ENCODE results near the gene CEACAM4.

Gene CEACAM4

GRCh38 chr19:41578886-41579285 lies 48.0 kb downstream of the CEACAM4 start:
- DNase-seq (ENCODE audit: insufficient read length) (no peak), FAIRE-seq (no peak)
- no peak for TF ChIP-seq POLR2AphosphoS5 (IDR thresholded peaks at IDR 0.05; ENCODE audit: low read depth, low read length)

GRCh38 chr19:41577833-41578232 lies 49.0 kb downstream of the CEACAM4 start:
- FAIRE-seq (no peak), DNase-seq (ENCODE audit: insufficient read length) (no peak)
- TF ChIP-seq POLR2A (IDR thresholded peaks at IDR 0.05; ENCODE audit: low read depth, low read length): no peak
- no peak for TF ChIP-seq TAF1 (IDR thresholded peaks at IDR 0.05; ENCODE audit: borderline replicate concordance, low read depth, low read length)
- no peak for TF ChIP-seq POLR2AphosphoS5 (IDR thresholded peaks at IDR 0.05; ENCODE audit: low read depth, low read length)

- TF ChIP-seq POLR2AphosphoS5 (IDR thresholded peaks at IDR 0.05; ENCODE audit: low read depth, low read length): no peak
- TF ChIP-seq POLR2A (IDR thresholded peaks at IDR 0.05; ENCODE audit: low read depth, low read length): no peak
- TF ChIP-seq TAF1 (IDR thresholded peaks at IDR 0.05; ENCODE audit: borderline replicate concordance, low read depth, low read length): no peak
- no peak for FAIRE-seq
Measured at GRCh38 chr19:41577144-41577830, 49.6 kb downstream of the CEACAM4 start.

GRCh38 chr19:41575998-41576397 lies 50.9 kb downstream of the CEACAM4 start, which contains the start of gene CEACAM21:
CEACAM21 (plus strand) TSS chr19:41576166; CDS start chr19:41576275, 109 bp downstream.
- DNase-seq (ENCODE audit: insufficient read length): peak; percentile 58
- FAIRE-seq: peak; percentile 99
- TF ChIP-seq TAF1 (IDR thresholded peaks at IDR 0.05; ENCODE audit: borderline replicate concordance, low read depth, low read length) (no peak), POLR2A (IDR thresholded peaks at IDR 0.05; ENCODE audit: low read depth, low read length) (peak; percentile 72), POLR2AphosphoS5 (IDR thresholded peaks at IDR 0.05; ENCODE audit: low read depth, low read length) (peak; percentile 57; the same call in 1 of the 2 replicates)

More at GRCh38 chr19:41577144-41577830, 49.6 kb downstream of the CEACAM4 start:
- DNase-seq (ENCODE audit: insufficient read length): no peak

GRCh38 chr19:41570639-41571112 lies 56.2 kb downstream of the CEACAM4 start:
- TF ChIP-seq POLR2A (IDR thresholded peaks at IDR 0.05; ENCODE audit: low read depth, low read length) (peak; percentile 32; the same call in 1 of the 2 replicates), TAF1 (IDR thresholded peaks at IDR 0.05; ENCODE audit: borderline replicate concordance, low read depth, low read length) (no peak), POLR2AphosphoS5 (IDR thresholded peaks at IDR 0.05; ENCODE audit: low read depth, low read length) (0 out of 2 replicates have a peak, but pooled peaks have one; percentile 12)
- FAIRE-seq: peak; percentile 90
- peak; percentile 53 for DNase-seq (ENCODE audit: insufficient read length)

GRCh38 chr19:41570179-41570578 lies 56.7 kb downstream of the CEACAM4 start:
- FAIRE-seq: no peak
- no peak for DNase-seq (ENCODE audit: insufficient read length)
- no peak; the same call in 1 of the 2 replicates for TF ChIP-seq POLR2AphosphoS5 (IDR thresholded peaks at IDR 0.05; ENCODE audit: low read depth, low read length)
- TF ChIP-seq TAF1 (IDR thresholded peaks at IDR 0.05; ENCODE audit: borderline replicate concordance, low read depth, low read length): no peak
- no peak for TF ChIP-seq POLR2A (IDR thresholded peaks at IDR 0.05; ENCODE audit: low read depth, low read length)

- no peak for FAIRE-seq
- no peak for DNase-seq (ENCODE audit: insufficient read length)
- no peak for TF ChIP-seq TAF1 (IDR thresholded peaks at IDR 0.05; ENCODE audit: borderline replicate concordance, low read depth, low read length)
- TF ChIP-seq POLR2A (IDR thresholded peaks at IDR 0.05; ENCODE audit: low read depth, low read length): no peak; the same call in 1 of the 2 replicates
- TF ChIP-seq POLR2AphosphoS5 (IDR thresholded peaks at IDR 0.05; ENCODE audit: low read depth, low read length): no peak
Measured at GRCh38 chr19:41569481-41570150, 57.3 kb downstream of the CEACAM4 start.

All from GM12892 (cell line).